ENCODE results near the gene CCDC28B. TPM values are rescaled to one million over a fixed set of nuclear protein-coding genes. Genes with fewer than 3 reads are reported as not detected.
"Not testable (repeated sequence)": the region's sequence is repeated elsewhere in the genome, so short reads cannot be mapped to it uniquely, and the experiment has no call there.

The CCDC28B gene
- total and polyA plus RNA-seq, 4 donors, result 4.4 to 12.5 (median 5.7) TPM

DNA sequence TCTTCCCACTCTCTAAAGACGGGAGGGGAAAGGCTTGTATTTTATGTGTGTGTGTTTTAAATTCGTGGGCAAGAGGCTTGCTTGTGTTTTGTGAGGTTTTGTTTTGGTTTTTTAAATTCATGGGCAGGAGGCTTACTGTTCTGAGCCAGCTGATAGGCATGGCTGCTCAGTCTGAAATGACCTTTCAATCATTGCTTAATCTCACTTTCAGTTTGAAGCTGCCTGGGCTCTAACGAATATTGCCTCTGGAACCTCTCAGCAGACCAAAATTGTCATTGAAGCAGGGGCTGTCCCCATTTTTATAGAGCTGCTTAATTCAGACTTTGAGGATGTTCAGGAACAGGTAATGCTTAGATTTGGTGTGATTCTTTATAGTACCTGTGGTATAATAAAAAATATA, 41.2 kb upstream of the CCDC28B start:
- DNase-seq (no peak), ATAC-seq (ENCODE audit: insufficient read depth, low FRiP score) (no peak)
- Histone ChIP-seq H3K9ac (ENCODE audit: insufficient read depth in 1 of 2, low read length in 2 of 2) (no peak overlapping the region), H3K27me3 (ENCODE audit: control insufficient read depth in 3 of 3, insufficient read depth in 3 of 3, low read length in 2 of 3) (no peaks in the 10 kb centered on the region), H3K4me3 (no peak overlapping the region), H3K27ac (ENCODE audit: low read depth in 1 of 2, low read length in 1 of 2) (no peak overlapping the region), H3K36me3 (ENCODE audit: control insufficient read depth in 4 of 4, insufficient read depth in 4 of 4, low read length in 4 of 4) (peaks cover 34 to 56% (median 43%) of the 10 kb centered on the region in 4 donors), H3K9me3 (ENCODE audit: control insufficient read depth in 4 of 4, insufficient read depth in 3 of 4, low read length in 3 of 4) (no peaks in the 10 kb centered on the region), H3K4me1 (ENCODE audit: control insufficient read depth in 5 of 5, insufficient read depth in 5 of 5, low read length in 5 of 5) (no peaks in the 10 kb centered on the region)
- WGBS, 2 donors, result 83 to 89% methylated on average over 3 of the region's 3 CpGs
- TF ChIP-seq, protein P1, sequence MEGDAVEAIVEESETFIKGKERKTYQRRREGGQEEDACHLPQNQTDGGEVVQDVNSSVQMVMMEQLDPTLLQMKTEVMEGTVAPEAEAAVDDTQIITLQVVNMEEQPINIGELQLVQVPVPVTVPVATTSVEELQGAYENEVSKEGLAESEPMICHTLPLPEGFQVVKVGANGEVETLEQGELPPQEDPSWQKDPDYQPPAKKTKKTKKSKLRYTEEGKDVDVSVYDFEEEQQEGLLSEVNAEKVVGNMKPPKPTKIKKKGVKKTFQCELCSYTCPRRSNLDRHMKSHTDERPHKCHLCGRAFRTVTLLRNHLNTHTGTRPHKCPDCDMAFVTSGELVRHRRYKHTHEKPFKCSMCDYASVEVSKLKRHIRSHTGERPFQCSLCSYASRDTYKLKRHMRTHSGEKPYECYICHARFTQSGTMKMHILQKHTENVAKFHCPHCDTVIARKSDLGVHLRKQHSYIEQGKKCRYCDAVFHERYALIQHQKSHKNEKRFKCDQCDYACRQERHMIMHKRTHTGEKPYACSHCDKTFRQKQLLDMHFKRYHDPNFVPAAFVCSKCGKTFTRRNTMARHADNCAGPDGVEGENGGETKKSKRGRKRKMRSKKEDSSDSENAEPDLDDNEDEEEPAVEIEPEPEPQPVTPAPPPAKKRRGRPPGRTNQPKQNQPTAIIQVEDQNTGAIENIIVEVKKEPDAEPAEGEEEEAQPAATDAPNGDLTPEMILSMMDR (IDR thresholded peaks at IDR 0.05; ENCODE audit: control extremely low read depth, extremely low read depth), result no peak

DNA sequence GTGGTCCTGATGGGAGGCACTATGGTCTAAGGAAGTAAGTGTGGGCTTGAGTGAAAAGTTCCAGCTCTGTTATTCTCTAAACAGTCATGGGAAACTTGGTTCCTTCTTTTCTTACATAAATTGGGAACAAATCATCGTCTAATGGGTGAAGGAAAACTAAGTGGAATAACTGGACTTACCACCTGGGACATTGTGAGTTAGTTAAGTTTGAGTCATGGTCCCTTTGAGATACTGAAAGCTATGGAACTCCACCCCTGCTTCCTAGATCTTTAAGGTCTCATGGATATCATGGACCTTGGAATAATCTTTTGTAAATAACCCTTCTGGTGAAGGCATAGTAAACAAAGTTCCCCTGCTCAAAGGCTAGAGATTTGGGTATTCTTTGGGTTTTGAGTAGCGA, 37.0 kb upstream of the CCDC28B start:
- H3K27ac ChIP-seq (ENCODE audit: low read depth in 1 of 2, low read length in 1 of 2), result no peak overlapping the region
- peaks cover 33 to 55% (median 40%) of the 10 kb centered on the region in 4 donors for H3K36me3 ChIP-seq (ENCODE audit: control insufficient read depth in 4 of 4, insufficient read depth in 4 of 4, low read length in 4 of 4)
- no peaks in the 10 kb centered on the region for H3K4me1 ChIP-seq (ENCODE audit: control insufficient read depth in 5 of 5, insufficient read depth in 5 of 5, low read length in 5 of 5)
- no peaks in the 10 kb centered on the region for H3K9me3 ChIP-seq (ENCODE audit: control insufficient read depth in 4 of 4, insufficient read depth in 3 of 4, low read length in 3 of 4)
- WGBS, 2 donors, result 88 to 92% methylated on average over 2 of the region's 2 CpGs
- no peaks in the 10 kb centered on the region for H3K27me3 ChIP-seq (ENCODE audit: control insufficient read depth in 3 of 3, insufficient read depth in 3 of 3, low read length in 2 of 3)
- no peak overlapping the region for H3K4me3 ChIP-seq
- ATAC-seq (ENCODE audit: insufficient read depth, low FRiP score) (no peak), DNase-seq (no peak)
- TF ChIP-seq, protein P1 (IDR thresholded peaks at IDR 0.05; ENCODE audit: control extremely low read depth, extremely low read depth), result no peak
- no peak overlapping the region for H3K9ac ChIP-seq (ENCODE audit: insufficient read depth in 1 of 2, low read length in 2 of 2)

DNA sequence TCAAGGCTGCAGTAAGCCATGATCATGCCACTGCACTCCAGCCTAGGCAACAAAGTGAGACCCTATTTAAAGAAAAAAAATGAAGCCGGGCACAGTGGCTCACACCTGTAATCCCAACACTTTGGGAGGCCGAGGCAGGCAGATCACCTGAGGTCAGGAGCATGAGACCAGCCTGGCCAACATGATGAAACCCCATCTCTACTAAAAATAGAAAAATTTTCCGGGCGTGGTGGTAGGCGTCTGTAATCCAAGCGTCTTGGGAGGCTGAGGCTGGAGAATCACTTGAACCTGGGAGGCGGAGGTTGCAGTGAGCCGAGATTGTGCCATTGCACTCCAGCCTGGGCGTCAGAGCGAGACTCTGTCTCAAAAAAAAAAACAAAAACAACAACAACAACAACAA, 34.8 kb upstream of the CCDC28B start:
- DNase-seq; ATAC-seq (ENCODE audit: insufficient read depth, low FRiP score); H3K4me1 ChIP-seq (ENCODE audit: control insufficient read depth in 5 of 5, insufficient read depth in 5 of 5, low read length in 5 of 5); H3K9ac ChIP-seq (ENCODE audit: insufficient read depth in 1 of 2, low read length in 2 of 2); H3K27ac ChIP-seq (ENCODE audit: low read depth in 1 of 2, low read length in 1 of 2); H3K9me3 ChIP-seq (ENCODE audit: control insufficient read depth in 4 of 4, insufficient read depth in 3 of 4, low read length in 3 of 4); H3K27me3 ChIP-seq (ENCODE audit: control insufficient read depth in 3 of 3, insufficient read depth in 3 of 3, low read length in 2 of 3); H3K4me3 ChIP-seq: not testable (repeated sequence)
- WGBS, 2 donors, result 95 to 97% methylated on average over 10 of the region's 10 CpGs
- H3K36me3 ChIP-seq (ENCODE audit: control insufficient read depth in 4 of 4, insufficient read depth in 4 of 4, low read length in 4 of 4), result peaks cover 36 to 56% (median 40%) of the 10 kb centered on the region in 4 donors

DNA sequence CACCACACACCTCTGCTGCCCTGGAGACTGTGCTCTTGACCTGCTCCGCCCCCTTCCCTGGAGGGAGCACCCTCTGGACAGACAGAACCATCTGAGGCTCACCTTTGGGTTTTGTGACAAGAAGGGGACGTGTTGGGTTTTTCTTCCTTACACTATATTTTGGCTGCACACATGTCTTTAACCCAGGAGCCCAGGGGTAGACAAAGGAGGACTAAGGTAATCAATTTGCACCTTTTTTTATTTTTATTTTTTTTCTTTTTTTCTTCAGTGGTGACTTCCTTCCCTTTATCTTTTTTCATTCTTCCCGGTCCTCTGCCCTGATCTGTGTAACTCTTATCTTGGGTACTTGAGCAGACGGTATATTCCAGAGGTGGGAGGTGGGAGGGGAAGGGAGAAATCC, 29.4 kb upstream of the CCDC28B start:
- Histone ChIP-seq H3K27ac (ENCODE audit: low read depth in 1 of 2, low read length in 1 of 2) (no peak overlapping the region), H3K9ac (ENCODE audit: insufficient read depth in 1 of 2, low read length in 2 of 2) (no peak overlapping the region), H3K4me1 (ENCODE audit: control insufficient read depth in 5 of 5, insufficient read depth in 5 of 5, low read length in 5 of 5) (no peaks in the 10 kb centered on the region), H3K27me3 (ENCODE audit: control insufficient read depth in 3 of 3, insufficient read depth in 3 of 3, low read length in 2 of 3) (no peaks in the 10 kb centered on the region), H3K9me3 (ENCODE audit: control insufficient read depth in 4 of 4, insufficient read depth in 3 of 4, low read length in 3 of 4) (no peaks in the 10 kb centered on the region), H3K36me3 (ENCODE audit: control insufficient read depth in 4 of 4, insufficient read depth in 4 of 4, low read length in 4 of 4) (peaks cover 31 to 44% (median 34%) of the 10 kb centered on the region in 4 donors), H3K4me3 (no peak overlapping the region)
- WGBS, 2 donors, result 78% methylated on average over 4 of the region's 4 CpGs
- TF ChIP-seq, protein P1 (IDR thresholded peaks at IDR 0.05; ENCODE audit: control extremely low read depth, extremely low read depth), result no peak
- DNase-seq, result no peak
- no peak for ATAC-seq (ENCODE audit: insufficient read depth, low FRiP score)

Measured in lung (tissue), 12 donors.